ENCODE measurements around the gene RETN. TPM values are rescaled to one million over a fixed set of nuclear protein-coding genes. Genes with fewer than 3 reads are reported as not detected.

RETN gene
- total RNA-seq, 2 donors from 2014 or later = not detected

DNA sequence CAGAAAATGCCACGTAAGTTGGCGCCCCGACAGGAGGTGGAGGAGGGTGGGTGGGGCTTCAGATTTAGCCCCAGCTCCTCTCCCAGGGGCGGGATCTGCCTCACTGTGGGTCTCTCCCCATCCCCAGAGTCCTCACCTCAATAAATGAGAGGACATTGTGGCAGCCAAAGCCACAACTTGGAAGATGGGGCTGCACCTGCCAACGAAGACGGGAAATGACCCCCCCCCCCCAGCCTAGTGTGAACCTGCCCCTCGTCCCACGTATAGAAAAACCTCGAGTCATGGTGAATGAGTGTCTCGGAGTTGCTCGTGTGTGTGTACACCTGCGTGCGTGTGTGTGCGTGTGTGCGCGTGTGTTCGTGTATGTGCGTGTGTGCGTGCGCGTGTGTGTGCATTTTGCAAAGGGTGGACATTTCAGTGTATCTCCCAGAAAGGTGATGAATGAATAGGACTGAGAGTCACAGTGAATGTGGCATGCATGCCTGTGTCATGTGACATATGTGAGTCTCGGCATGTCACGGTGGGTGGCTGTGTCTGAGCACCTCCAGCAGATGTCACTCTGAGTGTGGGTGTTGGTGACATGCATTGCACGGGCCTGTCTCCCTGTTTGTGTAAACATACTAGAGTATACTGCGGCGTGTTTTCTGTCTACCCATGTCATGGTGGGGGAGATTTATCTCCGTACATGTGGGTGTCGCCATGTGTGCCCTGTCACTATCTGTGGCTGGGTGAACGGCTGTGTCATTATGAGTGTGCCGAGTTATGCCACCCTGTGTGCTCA is 10.3 kb downstream of the RETN start:
- Histone ChIP-seq H3K4me1 (ENCODE audit: control insufficient read depth in 1 of 2, low read depth in 2 of 2) (peaks cover 5 to 17% of the 10 kb centered on the region in 2 donors), H3K27ac (no peak overlapping the region), H3K27me3 (replicated peaks; ENCODE audit: insufficient read depth) (no peaks in the 10 kb centered on the region), H3K4me3 (no peak overlapping the region), H3K9me3 (no peaks in the 10 kb centered on the region), H3K36me3 (peaks cover 18% of the 10 kb centered on the region)
- ATAC-seq (ENCODE audit: insufficient number of reproducible peaks, low FRiP score, low read depth) (no peak), DNase-seq (ENCODE audit: low spot score) (no peak)
- no peak for TF ChIP-seq CTCF (IDR thresholded peaks at IDR 0.05)

GRCh38 chr19:7679771-7680605 is 11.1 kb downstream of the RETN start:
- H3K36me3 ChIP-seq = peaks cover 19% of the 10 kb centered on the region
- DNase-seq (ENCODE audit: low spot score) (no peak), ATAC-seq (ENCODE audit: insufficient number of reproducible peaks, low FRiP score, low read depth) (no peak)
- no peaks in the 10 kb centered on the region for H3K9me3 ChIP-seq
- TF ChIP-seq CTCF (IDR thresholded peaks at IDR 0.05) = no peak
- peaks cover 5 to 17% of the 10 kb centered on the region in 2 donors for H3K4me1 ChIP-seq (ENCODE audit: control insufficient read depth in 1 of 2, low read depth in 2 of 2)
- no peak overlapping the region for H3K27ac ChIP-seq
- peak overlapping the region; percentile 100 for H3K4me3 ChIP-seq
- no peaks in the 10 kb centered on the region for H3K27me3 ChIP-seq (replicated peaks; ENCODE audit: insufficient read depth)

- Histone ChIP-seq H3K27me3 (replicated peaks; ENCODE audit: insufficient read depth) (no peaks in the 10 kb centered on the region), H3K4me3 (peak within 1 kb of the TSS; percentile 100), H3K36me3 (peaks cover 22% of the 10 kb centered on the region), H3K4me1 (ENCODE audit: control insufficient read depth in 1 of 2, low read depth in 2 of 2) (peaks cover 5 to 17% of the 10 kb centered on the region in 2 donors), H3K27ac (peak within 1 kb of the TSS; percentile 41 to 57), H3K9me3 (no peaks in the 10 kb centered on the region)
- DNase-seq (ENCODE audit: low spot score) = no peak
- peak; percentile 90 for TF ChIP-seq CTCF (IDR thresholded peaks at IDR 0.05)
- ATAC-seq (ENCODE audit: insufficient number of reproducible peaks, low FRiP score, low read depth) = peak; percentile 66
These were observed 11.9 kb downstream of the RETN start, which contains the start of gene TRAPPC5 for GRCh38 chr19:7680606-7681339. TSS of gene TRAPPC5 (plus strand) at chr19:7680833. CDS start at chr19:7682254, 1,421 bp downstream.

DNA sequence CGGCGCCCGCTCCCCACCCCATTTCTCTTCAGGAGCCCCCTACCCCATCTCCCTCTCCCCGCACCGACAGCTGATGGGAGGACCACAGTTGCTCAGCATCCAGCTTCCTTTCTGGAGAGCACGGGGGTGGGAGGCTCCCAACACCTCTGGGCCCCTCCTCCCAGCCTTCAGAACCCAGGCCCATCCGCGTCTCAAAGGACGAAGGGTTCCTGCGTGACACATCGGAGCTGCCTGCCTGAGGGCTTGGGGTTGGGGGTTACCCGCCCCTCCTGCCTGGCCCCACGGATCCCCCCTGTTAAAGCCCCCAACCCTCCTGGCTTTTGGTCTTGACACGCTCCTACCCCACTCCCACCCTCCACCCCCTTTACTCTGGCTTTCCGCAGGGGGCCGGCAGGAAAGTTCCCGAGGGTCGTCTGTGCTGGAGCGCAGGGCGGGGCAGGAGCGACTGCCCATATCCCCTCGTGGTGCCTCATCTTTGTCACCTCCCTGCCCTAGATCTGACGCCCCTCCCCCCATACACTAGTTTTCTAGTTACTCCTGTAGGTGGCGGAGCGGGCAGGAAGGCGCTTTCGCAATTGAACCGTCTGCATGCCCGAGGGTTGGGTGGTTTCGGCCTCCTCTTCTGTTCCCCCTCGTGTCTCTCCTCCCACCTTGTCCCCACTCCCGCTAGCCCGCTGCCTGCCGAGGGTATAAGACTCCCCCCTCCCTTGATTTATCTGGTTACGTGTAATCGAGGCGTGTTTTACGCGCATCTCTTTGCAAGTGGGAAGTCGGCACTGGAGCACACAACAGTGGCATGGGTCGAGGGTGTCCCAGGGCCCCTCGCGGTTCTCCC is 12.7 kb downstream of the RETN start:
- H3K4me1 ChIP-seq (ENCODE audit: control insufficient read depth in 1 of 2, low read depth in 2 of 2) = peaks cover 5 to 17% of the 10 kb centered on the region in 2 donors
- ATAC-seq (ENCODE audit: insufficient number of reproducible peaks, low FRiP score, low read depth) = no peak

More for the DNA sequence above, 12.7 kb downstream of the RETN start:
- peak; percentile 26 for TF ChIP-seq CTCF (IDR thresholded peaks at IDR 0.05)
- H3K9me3 ChIP-seq = no peaks in the 10 kb centered on the region
- H3K36me3 ChIP-seq = peaks cover 22% of the 10 kb centered on the region
- peak overlapping the region; percentile 41 to 57 for H3K27ac ChIP-seq
- peak overlapping the region; percentile 100 for H3K4me3 ChIP-seq
- no peaks in the 10 kb centered on the region for H3K27me3 ChIP-seq (replicated peaks; ENCODE audit: insufficient read depth)
- peak; percentile 69 for DNase-seq (ENCODE audit: low spot score)
